Mesendoderm (in vitro differentiated cells): ENCODE data around the gene MLLT3.
A peak's percentile ranks its signal among the peaks of the same experiment; 100 is the strongest.

ENCODE experiments used
- DNase-seq: peaks from one replicate; pipeline ENCODE4 v3.0.0; 2013
- H2AK5ac ChIP-seq: 2 replicates; pipeline ENCODE4 v1.6.1; 2013; ENCODE audit warnings: low read length, inconsistent platforms
- H2BK120ac ChIP-seq: 2 replicates; pipeline ENCODE4 v1.6.1; 2013; ENCODE audit warnings: low read depth, mild to moderate bottlenecking, low read length, moderate library complexity, mixed read lengths
- H2BK15ac ChIP-seq: replicated peaks from 2 replicates; pipeline ENCODE4 v1.6.1; 2013; ENCODE audit warnings: low read depth, mild to moderate bottlenecking, moderate library complexity
- H2BK5ac ChIP-seq: 2 replicates; pipeline ENCODE4 v1.6.1; 2013; ENCODE audit warnings: low read length, inconsistent platforms
- H3K18ac ChIP-seq: 2 replicates; pipeline ENCODE4 v1.6.1; 2013; ENCODE audit warnings: mild to moderate bottlenecking, low read length, mixed read lengths
- H3K23ac ChIP-seq: one replicate; pipeline ENCODE4 v1.6.1; 2013; ENCODE audit warnings: low read length
- H3K27ac ChIP-seq: 2 replicates; pipeline ENCODE4 v1.5.1; 2013; ENCODE audit warnings: low read depth, mild to moderate bottlenecking, inconsistent platforms, low read length, moderate library complexity
- H3K27me3 ChIP-seq: 2 replicates; pipeline ENCODE4 v1.6.1; 2013; ENCODE audit warnings: low read length, control low read depth, mild to moderate bottlenecking, inconsistent platforms; ENCODE audit not compliant: insufficient read depth, poor library complexity
- H3K36me3 ChIP-seq: 2 replicates; pipeline ENCODE4 v1.6.1; 2013; ENCODE audit warnings: low read length, inconsistent platforms; ENCODE audit not compliant: control insufficient read depth, insufficient read depth
- H3K4ac ChIP-seq: one replicate; pipeline ENCODE4 v1.6.1; 2013; ENCODE audit warnings: low read depth, mild to moderate bottlenecking, low read length, moderate library complexity
- H3K4me1 ChIP-seq: 2 replicates; pipeline ENCODE4 v1.6.1; 2013; ENCODE audit warnings: low read depth, low read length, inconsistent platforms; ENCODE audit not compliant: control insufficient read depth
- H3K4me2 ChIP-seq: 2 replicates; pipeline ENCODE4 v1.6.1; 2013; ENCODE audit warnings: low read length
- H3K4me3 ChIP-seq: 2 replicates; pipeline ENCODE4 v1.5.1; 2013; ENCODE audit warnings: mild to moderate bottlenecking, low read length
- H3K56ac ChIP-seq: one replicate; pipeline ENCODE4 v1.6.1; 2013; ENCODE audit warnings: low read length
- H3K79me1 ChIP-seq: 2 replicates; pipeline ENCODE4 v1.6.1; 2013; ENCODE audit warnings: low read length, inconsistent platforms
- H3K79me2 ChIP-seq: 2 replicates; pipeline ENCODE4 v1.6.1; 2013; ENCODE audit warnings: mild to moderate bottlenecking, low read length; ENCODE audit not compliant: control insufficient read depth, insufficient read depth
- H3K9ac ChIP-seq: 2 replicates; pipeline ENCODE4 v1.6.1; 2013; ENCODE audit warnings: low read length, inconsistent platforms
- H4K5ac ChIP-seq: one replicate; pipeline ENCODE4 v1.6.1; 2013; ENCODE audit warnings: low read length
- H4K8ac ChIP-seq: one replicate; pipeline ENCODE4 v1.6.1; 2013; ENCODE audit warnings: low read depth, mild to moderate bottlenecking, control low read depth, low read length, moderate library complexity
- WGBS: extraction: QIAGEN DNeasy Blood & Tissue Kit; methylation state at CpG from one replicate; pipeline ENCODE4 v1.1.7; 2013; ENCODE audit warnings: low lambda C conversion rate, missing lambda C conversion rate; ENCODE audit not compliant: insufficient coverage; ENCODE audit errors: extremely low coverage; 5-methylcytosine and 5-hydroxymethylcytosine counted together

Gene MLLT3

DNA sequence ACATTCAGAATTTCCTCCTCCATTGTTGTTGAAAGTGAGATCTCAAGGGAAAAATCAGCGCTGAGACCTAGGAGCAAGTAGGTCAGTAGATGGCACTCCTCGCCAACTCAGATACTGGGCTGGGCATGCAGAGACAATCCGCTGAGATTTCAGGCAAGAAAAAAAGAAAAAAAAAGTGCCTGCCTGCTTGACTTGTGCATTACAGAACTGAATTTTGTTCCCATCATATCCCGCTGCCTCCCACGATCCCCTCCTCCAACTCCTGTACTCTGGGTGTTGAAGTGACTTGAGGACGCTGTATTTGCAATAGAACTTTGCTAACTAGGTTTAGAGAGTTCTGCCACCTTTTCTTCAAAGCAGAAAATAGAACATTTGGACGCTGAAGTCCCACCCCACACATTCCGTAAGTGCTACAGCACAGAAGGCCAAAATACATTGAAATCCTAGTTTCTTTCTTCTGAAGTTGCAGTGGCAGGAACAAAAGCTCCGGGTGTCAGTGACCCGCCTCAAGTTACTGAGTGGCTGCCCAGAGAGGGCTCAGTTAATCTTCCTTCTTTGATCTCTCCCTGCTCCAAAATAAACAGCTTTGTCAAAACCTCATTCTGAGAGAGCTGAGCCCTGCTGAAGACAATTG lies 265.8 kb downstream of the MLLT3 start:
- Histone ChIP-seq H2BK15ac (no peak overlapping the region), H3K23ac (no peak overlapping the region), H3K27me3 (no peaks in the 10 kb centered on the region), H3K4me3 (no peak overlapping the region), H3K4me2 (peak overlapping the region; percentile 28), H3K79me1 (no peaks in the 10 kb centered on the region), H4K5ac (no peak overlapping the region), H3K56ac (peak overlapping the region; percentile 75), H2AK5ac (no peak overlapping the region), H2BK120ac (no peak overlapping the region), H3K36me3 (no peaks in the 10 kb centered on the region), H3K4ac (no peak overlapping the region), H3K79me2 (no peaks in the 10 kb centered on the region), H3K9ac (peak overlapping the region; percentile 60), H3K27ac (peak overlapping the region; percentile 69), H2BK5ac (no peak overlapping the region), H3K4me1 (no peaks in the 10 kb centered on the region), H4K8ac (no peak overlapping the region), H3K18ac (peak overlapping the region; percentile 71)
- WGBS, result no CpG with 5 or more reads among the region's 10 CpGs
- DNase-seq, result peak; percentile 90

GRCh38 chr9:20355022-20355421 lies 267.3 kb downstream of the MLLT3 start:
- Histone ChIP-seq H3K18ac (no peak overlapping the region), H3K36me3 (no peaks in the 10 kb centered on the region), H2AK5ac (no peak overlapping the region), H3K79me1 (no peaks in the 10 kb centered on the region), H2BK15ac (no peak overlapping the region), H3K4me1 (no peaks in the 10 kb centered on the region), H2BK120ac (no peak overlapping the region), H3K9ac (no peak overlapping the region), H3K27me3 (no peaks in the 10 kb centered on the region), H3K4me3 (no peak overlapping the region), H4K5ac (no peak overlapping the region), H3K4ac (no peak overlapping the region), H3K4me2 (no peak overlapping the region), H3K23ac (no peak overlapping the region), H4K8ac (no peak overlapping the region), H2BK5ac (no peak overlapping the region), H3K79me2 (no peaks in the 10 kb centered on the region), H3K56ac (no peak overlapping the region), H3K27ac (no peak overlapping the region)
- WGBS, result no CpG with 5 or more reads among the region's 2 CpGs
- DNase-seq, result no peak

DNA sequence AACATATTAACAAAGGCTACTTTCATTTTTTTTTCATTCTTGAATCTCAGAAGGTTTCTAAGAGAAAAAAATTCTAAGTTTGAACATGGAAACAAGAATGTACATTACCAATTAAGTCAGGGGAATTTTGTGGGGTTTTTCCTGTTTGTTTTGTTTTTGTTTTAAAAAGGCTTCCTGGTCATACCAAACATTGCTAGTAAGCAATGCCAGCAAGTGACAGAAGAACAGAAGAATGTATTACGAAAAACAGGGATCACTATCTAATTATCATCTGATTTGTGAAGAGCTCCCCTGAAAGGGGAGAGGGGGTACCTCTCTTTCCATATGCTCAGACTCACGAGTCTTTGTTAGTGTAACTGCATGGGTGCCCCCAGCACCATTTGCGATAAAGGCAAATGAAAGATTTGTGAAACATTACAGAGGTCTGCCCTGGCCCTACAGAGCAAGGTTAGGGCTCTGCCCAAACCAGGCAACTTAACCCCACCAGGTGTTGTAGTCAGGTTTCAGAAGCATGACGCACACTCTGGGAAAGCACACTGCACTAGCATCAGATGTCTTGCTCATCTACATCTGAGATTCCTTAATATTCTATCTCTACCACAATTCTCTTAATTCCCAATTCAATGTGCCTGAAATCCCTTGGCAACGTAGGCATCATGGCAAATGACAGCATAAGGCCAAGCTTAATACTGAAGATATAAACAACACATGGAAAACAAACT lies 268.2 kb downstream of the MLLT3 start:
- Histone ChIP-seq H2AK5ac (no peak overlapping the region), H4K5ac (no peak overlapping the region), H3K23ac (no peak overlapping the region), H3K27ac (no peak overlapping the region), H3K18ac (no peak overlapping the region), H3K36me3 (no peaks in the 10 kb centered on the region), H3K27me3 (no peaks in the 10 kb centered on the region), H3K56ac (no peak overlapping the region), H3K9ac (no peak overlapping the region), H3K4me3 (no peak overlapping the region), H4K8ac (no peak overlapping the region), H2BK120ac (no peak overlapping the region), H3K79me1 (no peaks in the 10 kb centered on the region), H3K4ac (no peak overlapping the region), H2BK5ac (no peak overlapping the region), H2BK15ac (no peak overlapping the region), H3K4me2 (no peak overlapping the region), H3K4me1 (no peaks in the 10 kb centered on the region), H3K79me2 (no peaks in the 10 kb centered on the region)
- DNase-seq, result no peak
- WGBS, result no CpG with 5 or more reads among the region's 5 CpGs

DNA sequence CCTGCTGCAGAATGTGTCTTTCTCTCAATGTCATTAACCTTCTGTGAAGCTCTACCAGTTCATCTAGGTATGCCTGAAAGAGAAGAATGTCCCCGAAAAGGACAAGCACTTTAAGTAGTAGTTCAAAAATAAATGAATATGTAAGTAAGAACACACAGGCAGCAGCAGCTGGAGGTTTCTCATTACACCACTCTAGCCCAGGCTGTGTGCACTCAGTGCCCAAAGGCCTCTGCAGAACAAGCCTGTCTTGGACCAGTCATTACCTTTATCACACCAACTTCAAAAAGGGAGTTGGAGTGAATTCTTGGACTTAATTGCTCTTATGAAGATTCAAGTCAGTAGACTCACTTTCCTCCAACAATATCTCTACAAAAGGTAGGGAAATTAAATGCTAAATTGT lies 268.8 kb downstream of the MLLT3 start:
- no peak overlapping the region for H2BK120ac ChIP-seq
- no peak overlapping the region for H3K56ac ChIP-seq
- H3K27me3 ChIP-seq, result no peaks in the 10 kb centered on the region
- no peak overlapping the region for H2BK5ac ChIP-seq
- H3K4me3 ChIP-seq, result no peak overlapping the region
- H3K79me1 ChIP-seq, result no peaks in the 10 kb centered on the region
- H3K27ac ChIP-seq, result no peak overlapping the region
- no peak overlapping the region for H3K4me2 ChIP-seq
- no peak overlapping the region for H2AK5ac ChIP-seq
- no peak overlapping the region for H3K23ac ChIP-seq
- no peak for DNase-seq
- no peaks in the 10 kb centered on the region for H3K36me3 ChIP-seq
- H3K18ac ChIP-seq, result no peak overlapping the region
- no peak overlapping the region for H3K9ac ChIP-seq
- H3K79me2 ChIP-seq, result no peaks in the 10 kb centered on the region
- no peak overlapping the region for H4K5ac ChIP-seq
- no peak overlapping the region for H3K4ac ChIP-seq
- no peaks in the 10 kb centered on the region for H3K4me1 ChIP-seq
- WGBS, result no CpG with 5 or more reads among the region's 1 CpG
- H2BK15ac ChIP-seq, result no peak overlapping the region
- H4K8ac ChIP-seq, result no peak overlapping the region

GRCh38 chr9:20352591-20352990 lies 269.7 kb downstream of the MLLT3 start:
- Histone ChIP-seq H3K79me2 (no peaks in the 10 kb centered on the region), H4K8ac (no peak overlapping the region), H2BK5ac (no peak overlapping the region), H3K4ac (no peak overlapping the region), H3K27ac (no peak overlapping the region), H2BK120ac (no peak overlapping the region), H3K27me3 (no peaks in the 10 kb centered on the region), H3K36me3 (no peaks in the 10 kb centered on the region), H2BK15ac (no peak overlapping the region), H3K9ac (no peak overlapping the region), H3K23ac (no peak overlapping the region), H3K4me2 (no peak overlapping the region), H3K79me1 (no peaks in the 10 kb centered on the region), H2AK5ac (no peak overlapping the region), H3K4me1 (no peaks in the 10 kb centered on the region), H3K18ac (no peak overlapping the region), H4K5ac (no peak overlapping the region), H3K56ac (no peak overlapping the region), H3K4me3 (no peak overlapping the region)
- no peak for DNase-seq
- no CpG with 5 or more reads among the region's 2 CpGs for WGBS
